HEK293T (cell line): ENCODE results near the gene BGLAP.

Experiments used
- ARNT ChIP-seq: fragments of 450-650 bp; IDR thresholded peaks from 2 replicates; pipeline ENCODE4 v1.6.1; 2017; ENCODE audit warnings: mild to moderate bottlenecking
- BHLHE40 ChIP-seq: fragments of 450-650 bp; IDR thresholded peaks from 2 replicates; pipeline ENCODE4 v1.6.1; 2016; ENCODE audit warnings: mild to moderate bottlenecking, moderate library complexity, borderline replicate concordance
- CTBP1 ChIP-seq: fragments of 450-650 bp; IDR thresholded peaks from 2 replicates; pipeline ENCODE4 v1.6.1; 2016; ENCODE audit warnings: borderline replicate concordance
- ELF4 ChIP-seq: fragments of 450-650 bp; IDR thresholded peaks from 2 replicates; pipeline ENCODE4 v1.6.1; 2017; ENCODE audit warnings: antibody characterized with exemption
- FOXM1 ChIP-seq: fragments of 450-650 bp; IDR thresholded peaks from 2 replicates; pipeline ENCODE4 v1.6.1; 2017; ENCODE audit warnings: mild to moderate bottlenecking, borderline replicate concordance
- SUZ12 ChIP-seq: fragments of 450-650 bp; IDR thresholded peaks from 2 replicates; pipeline ENCODE4 v1.6.1; 2016; ENCODE audit warnings: mild to moderate bottlenecking

DNA sequence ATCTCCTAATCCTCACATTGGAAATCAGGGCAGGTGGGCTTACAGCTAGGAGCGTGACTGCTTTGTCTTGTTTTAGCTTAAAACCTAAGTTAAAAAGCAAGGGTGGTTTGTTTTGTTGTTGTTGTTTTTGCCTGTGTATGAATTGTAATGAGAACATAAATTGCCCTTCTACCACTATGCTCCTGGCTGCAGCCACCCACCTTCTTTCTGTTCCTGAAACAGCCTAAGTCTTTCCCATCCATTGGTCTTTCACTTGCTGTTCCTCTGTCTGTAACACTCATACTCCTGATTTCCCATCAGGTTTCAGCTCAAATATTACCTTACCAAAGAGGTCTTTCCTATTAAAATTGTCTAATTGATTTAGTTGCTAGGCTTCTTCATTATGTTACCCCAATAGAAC, 41.5 kb downstream of the BGLAP start:
- TF ChIP-seq ELF4, result no peak
- no peak for TF ChIP-seq CTBP1
- no peak for TF ChIP-seq ARNT
- no peak for TF ChIP-seq BHLHE40
- no peak for TF ChIP-seq FOXM1
- no peak for TF ChIP-seq SUZ12
